ENCODE results near the gene ITGA8.

- no peak for TF ChIP-seq CTCF (IDR thresholded peaks at IDR 0.05)
- no peak for TF ChIP-seq POLR2A (IDR thresholded peaks at IDR 0.05)
Measured at GRCh38 chr10:15588151-15588550, 131.6 kb downstream of the ITGA8 start.
